PFSK-1 (cell line): ENCODE data around the gene ABCD1.

Source experiments
- POLR2AphosphoS5 ChIP-seq: IDR thresholded peaks from 2 replicates; pipeline ENCODE4 v1.6.1; 2012; ENCODE audit warnings: low read depth, mild to moderate bottlenecking, control low read depth, low read length, moderate library complexity
- REST ChIP-seq, 2 experiments: IDR thresholded peaks; 2 replicates each; pipeline versions ENCODE4 v1.6.1 to v1.8.0; 2011 to 2012; ENCODE audit warnings: low read depth in 2 of 2, low read length in 2 of 2, control low read depth in 1 of 2, inconsistent platforms in 1 of 2, mild to moderate bottlenecking in 1 of 2, moderate library complexity in 1 of 2; ENCODE audit not compliant: insufficient read depth in 1 of 2

GRCh38 chrX:153770601-153771414, 46.2 kb downstream of the ABCD1 start:
- TF ChIP-seq POLR2AphosphoS5 (no peak), REST (IDR thresholded peaks at IDR 0.05; ENCODE audit: insufficient read depth in 1 of 2, low read depth in 2 of 2, low read length in 2 of 2) (no peak)
